Measurements from ENCODE around the gene DLX4. TPM values are rescaled to one million over a fixed set of nuclear protein-coding genes. Genes with fewer than 3 reads are reported as not detected.

Gene DLX4
- total RNA-seq, 4 donors from 2014 or later, result not detected

DNA sequence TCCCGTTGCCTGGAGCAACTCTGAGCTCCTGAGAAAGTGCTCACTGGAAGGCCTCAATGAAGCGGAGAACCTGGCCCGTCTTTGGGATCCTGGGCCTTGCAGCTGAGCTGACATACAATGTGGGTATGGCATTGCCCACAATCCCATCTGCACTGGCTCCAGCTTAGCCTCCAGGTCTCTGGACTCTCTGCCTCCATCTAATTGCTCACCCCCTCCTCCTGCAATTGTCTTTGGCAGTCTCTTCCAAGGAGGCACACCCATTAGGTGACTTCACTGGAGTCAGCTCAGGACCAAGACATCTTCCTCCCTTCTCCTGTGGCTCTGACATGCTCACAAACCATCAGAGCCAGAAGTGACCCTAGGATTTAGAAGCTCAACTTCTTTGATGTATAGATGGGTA is 1.5 kb downstream of the DLX4 start:
- intact Hi-C loops (cut with DNase I; ENCODE audit: low total_unique reads) (no loop called here), in situ Hi-C loops (cut with MboI; ENCODE audit: low pct_ligation_motif_present in 1 of 4, low pct_unique_long_range_greater_than_20kb in 1 of 4, low sequenced_read_pairs in 3 of 4) (no loop called here)
- H3K9me3 ChIP-seq, result no peaks in the 10 kb centered on the region
- peaks cover 100% of the 10 kb centered on the region for H3K27me3 ChIP-seq
- no peak overlapping the region for H3K27ac ChIP-seq
- TF ChIP-seq POLR2AphosphoS5 (IDR thresholded peaks at IDR 0.05), result no peak
- H3K4me3 ChIP-seq, result no peak overlapping the region
- no peaks in the 10 kb centered on the region for H3K36me3 ChIP-seq
- 77% methylated on average over 3 of the region's 3 CpGs; no CpG with 5 or more reads in 1 of the 2 donors for WGBS, 2 donors (ENCODE audit: low coverage in 1 of 2)
- no peak for DNase-seq
- peaks cover 15 to 31% (median 28%) of the 10 kb centered on the region in 4 donors for H3K4me1 ChIP-seq

DNA sequence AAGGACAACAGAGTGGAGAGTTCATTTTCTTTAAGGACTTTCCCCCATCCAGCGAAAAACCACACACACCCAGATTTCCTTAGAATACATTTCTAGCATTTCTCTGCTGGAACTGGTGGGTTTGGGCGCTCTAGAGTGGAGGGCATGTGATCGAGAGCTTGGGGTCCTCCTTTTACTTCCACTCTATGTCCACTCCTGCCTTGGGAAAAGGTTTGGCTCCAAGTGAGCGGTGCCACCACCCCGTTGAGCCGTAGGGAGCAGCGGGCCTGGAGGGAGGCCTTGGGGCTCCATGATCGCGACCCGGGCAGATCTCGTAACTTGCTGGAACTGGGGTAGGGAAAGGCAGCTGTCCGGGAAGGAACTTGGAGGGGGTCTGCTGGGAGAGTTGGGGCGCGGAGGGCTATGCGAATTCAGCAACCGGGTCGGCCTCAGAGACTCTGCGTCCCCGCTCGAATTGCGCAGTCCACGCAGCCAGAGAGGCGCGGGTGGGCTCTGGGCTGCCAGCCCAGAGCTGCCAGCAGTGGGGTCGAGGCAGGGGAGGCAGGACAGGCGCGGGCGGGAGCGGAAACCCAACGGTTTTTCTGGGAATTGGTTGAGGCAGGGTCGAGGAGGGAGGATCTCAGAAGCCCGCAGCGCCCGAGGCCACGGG is 2.3 kb downstream of the DLX4 start:
- no peak for TF ChIP-seq POLR2A (IDR thresholded peaks at IDR 0.05)
- TF ChIP-seq, protein P1, sequence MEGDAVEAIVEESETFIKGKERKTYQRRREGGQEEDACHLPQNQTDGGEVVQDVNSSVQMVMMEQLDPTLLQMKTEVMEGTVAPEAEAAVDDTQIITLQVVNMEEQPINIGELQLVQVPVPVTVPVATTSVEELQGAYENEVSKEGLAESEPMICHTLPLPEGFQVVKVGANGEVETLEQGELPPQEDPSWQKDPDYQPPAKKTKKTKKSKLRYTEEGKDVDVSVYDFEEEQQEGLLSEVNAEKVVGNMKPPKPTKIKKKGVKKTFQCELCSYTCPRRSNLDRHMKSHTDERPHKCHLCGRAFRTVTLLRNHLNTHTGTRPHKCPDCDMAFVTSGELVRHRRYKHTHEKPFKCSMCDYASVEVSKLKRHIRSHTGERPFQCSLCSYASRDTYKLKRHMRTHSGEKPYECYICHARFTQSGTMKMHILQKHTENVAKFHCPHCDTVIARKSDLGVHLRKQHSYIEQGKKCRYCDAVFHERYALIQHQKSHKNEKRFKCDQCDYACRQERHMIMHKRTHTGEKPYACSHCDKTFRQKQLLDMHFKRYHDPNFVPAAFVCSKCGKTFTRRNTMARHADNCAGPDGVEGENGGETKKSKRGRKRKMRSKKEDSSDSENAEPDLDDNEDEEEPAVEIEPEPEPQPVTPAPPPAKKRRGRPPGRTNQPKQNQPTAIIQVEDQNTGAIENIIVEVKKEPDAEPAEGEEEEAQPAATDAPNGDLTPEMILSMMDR (IDR thresholded peaks at IDR 0.05), result no peak
- no peak for TF ChIP-seq EP300 (IDR thresholded peaks at IDR 0.05; ENCODE audit: low read depth)
- TF ChIP-seq POLR2AphosphoS5 (IDR thresholded peaks at IDR 0.05), result no peak
- H3K27me3 ChIP-seq, result peaks cover 100% of the 10 kb centered on the region
- WGBS, 2 donors (ENCODE audit: low coverage in 1 of 2), result 22 to 32% methylated on average over 4 to 35 of the region's 35 CpGs
- no peak overlapping the region for H3K27ac ChIP-seq
- in situ Hi-C loops (cut with MboI; ENCODE audit: low pct_ligation_motif_present in 1 of 4, low pct_unique_long_range_greater_than_20kb in 1 of 4, low sequenced_read_pairs in 3 of 4), result no loop called here
- no peaks in the 10 kb centered on the region for H3K9me3 ChIP-seq
- peaks cover 15 to 31% (median 28%) of the 10 kb centered on the region in 4 donors for H3K4me1 ChIP-seq
- DNase-seq, result no peak
- no peak overlapping the region for H3K4me3 ChIP-seq
- no peaks in the 10 kb centered on the region for H3K36me3 ChIP-seq
- intact Hi-C loops (cut with DNase I; ENCODE audit: low total_unique reads), result no loop called here

DNA sequence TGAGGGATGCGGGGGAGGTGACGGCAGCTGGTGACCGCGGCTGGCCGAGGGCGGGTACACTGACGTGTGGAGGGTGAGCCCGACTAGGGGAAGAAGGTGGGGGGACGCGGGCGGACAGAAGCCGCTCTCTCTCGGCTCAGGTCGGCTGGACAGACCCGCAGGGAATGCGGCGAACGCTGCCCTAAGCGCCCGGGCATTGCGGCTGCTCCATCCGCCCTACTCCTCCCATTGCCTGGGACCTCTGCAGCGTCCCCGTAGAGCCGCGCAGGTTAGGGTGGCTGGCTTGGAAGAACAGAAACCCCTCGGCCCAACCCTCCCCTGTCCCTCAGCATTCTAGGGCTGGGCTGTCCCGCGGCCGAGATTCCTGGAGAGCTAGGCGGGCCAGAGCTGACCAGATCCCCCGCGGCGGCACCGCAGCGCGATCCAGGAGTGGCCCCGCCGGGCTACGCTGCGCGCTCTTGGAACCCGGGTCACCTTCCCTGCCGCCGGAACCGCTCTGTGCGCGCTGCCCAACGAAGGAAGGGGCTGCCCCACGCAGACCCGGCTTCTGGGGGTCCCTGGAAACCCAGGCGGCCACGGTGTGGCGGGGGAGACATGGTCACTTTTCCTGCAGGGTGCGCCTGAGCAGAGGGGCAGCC is 3.0 kb downstream of the DLX4 start:
- intact Hi-C loops (cut with DNase I; ENCODE audit: low total_unique reads), result no loop called here
- no peak for DNase-seq
- Histone ChIP-seq H3K4me3 (peak overlapping the region in 1 of 4 donors; percentile 1), H3K9me3 (no peaks in the 10 kb centered on the region), H3K27ac (no peak overlapping the region), H3K27me3 (peaks cover 100% of the 10 kb centered on the region), H3K36me3 (no peaks in the 10 kb centered on the region), H3K4me1 (peaks cover 15 to 31% (median 28%) of the 10 kb centered on the region in 4 donors)
- in situ Hi-C loops (cut with MboI; ENCODE audit: low pct_ligation_motif_present in 1 of 4, low pct_unique_long_range_greater_than_20kb in 1 of 4, low sequenced_read_pairs in 3 of 4), result no loop called here
- 1 to 2% methylated on average over 14 to 19 of the region's 55 CpGs for WGBS, 2 donors (ENCODE audit: low coverage in 1 of 2)
- TF ChIP-seq POLR2A (IDR thresholded peaks at IDR 0.05) (no peak), POLR2AphosphoS5 (IDR thresholded peaks at IDR 0.05) (no peak), EP300 (IDR thresholded peaks at IDR 0.05; ENCODE audit: low read depth) (no peak)
- TF ChIP-seq, protein P1 (IDR thresholded peaks at IDR 0.05), result no peak

DNA sequence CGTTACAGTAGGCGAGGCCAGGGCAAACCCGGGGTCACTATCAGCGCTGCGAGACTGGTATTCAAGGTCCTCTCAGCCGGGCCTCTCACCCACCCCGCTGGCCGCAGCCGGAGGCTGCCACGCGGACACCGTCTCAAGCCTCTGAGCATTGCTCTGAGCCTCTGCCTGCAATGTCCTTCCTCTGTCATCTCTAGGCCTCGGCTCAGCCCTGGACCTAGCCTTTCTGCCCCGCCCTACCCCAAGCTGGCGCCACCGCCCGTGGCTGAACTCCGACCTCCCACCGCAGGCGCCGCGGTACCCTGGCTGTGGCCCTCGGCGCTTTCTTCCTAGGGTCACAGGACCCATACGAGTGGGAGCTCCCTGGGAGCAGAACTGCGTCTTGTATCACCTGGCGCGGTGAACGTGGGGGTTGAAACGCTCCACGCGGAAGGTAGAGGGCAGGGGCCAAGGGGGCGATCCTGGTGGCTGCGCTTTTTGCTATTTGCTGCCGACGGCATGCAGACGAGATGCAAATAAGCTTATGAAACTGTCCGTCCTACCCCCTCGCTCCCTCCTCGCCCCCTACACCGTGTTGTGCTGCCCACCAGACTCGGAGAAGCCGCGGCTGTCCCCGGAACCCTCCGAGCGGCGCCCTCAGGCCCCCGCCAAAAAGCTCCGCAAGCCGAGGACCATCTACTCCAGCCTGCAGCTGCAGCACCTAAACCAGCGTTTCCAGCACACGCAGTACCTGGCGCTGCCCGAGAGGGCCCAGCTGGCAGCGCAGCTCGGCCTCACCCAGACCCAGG is 3.7 kb downstream of the DLX4 start:
- DNase-seq, result no peak
- Histone ChIP-seq H3K27ac (no peak overlapping the region), H3K4me3 (no peak overlapping the region), H3K9me3 (no peaks in the 10 kb centered on the region), H3K27me3 (peaks cover 100% of the 10 kb centered on the region), H3K36me3 (no peaks in the 10 kb centered on the region), H3K4me1 (peaks cover 15 to 31% (median 28%) of the 10 kb centered on the region in 4 donors)
- WGBS, 2 donors (ENCODE audit: low coverage in 1 of 2), result 22% methylated on average over 56 of the region's 57 CpGs; no CpG with 5 or more reads in 1 of the 2 donors
- in situ Hi-C loops (cut with MboI; ENCODE audit: low pct_ligation_motif_present in 1 of 4, low pct_unique_long_range_greater_than_20kb in 1 of 4, low sequenced_read_pairs in 3 of 4) (no loop called here), intact Hi-C loops (cut with DNase I; ENCODE audit: low total_unique reads) (no loop called here)
- no peak for TF ChIP-seq EP300 (IDR thresholded peaks at IDR 0.05; ENCODE audit: low read depth)
- no peak for TF ChIP-seq POLR2A (IDR thresholded peaks at IDR 0.05)
- TF ChIP-seq, protein P1 (IDR thresholded peaks at IDR 0.05), result no peak
- no peak for TF ChIP-seq POLR2AphosphoS5 (IDR thresholded peaks at IDR 0.05)

All from transverse colon (tissue), 4 donors.